ENCODE data around the gene FDX2.
A peak's percentile ranks its signal among the peaks of the same experiment; 100 is the strongest.

FDX2 gene

DNA sequence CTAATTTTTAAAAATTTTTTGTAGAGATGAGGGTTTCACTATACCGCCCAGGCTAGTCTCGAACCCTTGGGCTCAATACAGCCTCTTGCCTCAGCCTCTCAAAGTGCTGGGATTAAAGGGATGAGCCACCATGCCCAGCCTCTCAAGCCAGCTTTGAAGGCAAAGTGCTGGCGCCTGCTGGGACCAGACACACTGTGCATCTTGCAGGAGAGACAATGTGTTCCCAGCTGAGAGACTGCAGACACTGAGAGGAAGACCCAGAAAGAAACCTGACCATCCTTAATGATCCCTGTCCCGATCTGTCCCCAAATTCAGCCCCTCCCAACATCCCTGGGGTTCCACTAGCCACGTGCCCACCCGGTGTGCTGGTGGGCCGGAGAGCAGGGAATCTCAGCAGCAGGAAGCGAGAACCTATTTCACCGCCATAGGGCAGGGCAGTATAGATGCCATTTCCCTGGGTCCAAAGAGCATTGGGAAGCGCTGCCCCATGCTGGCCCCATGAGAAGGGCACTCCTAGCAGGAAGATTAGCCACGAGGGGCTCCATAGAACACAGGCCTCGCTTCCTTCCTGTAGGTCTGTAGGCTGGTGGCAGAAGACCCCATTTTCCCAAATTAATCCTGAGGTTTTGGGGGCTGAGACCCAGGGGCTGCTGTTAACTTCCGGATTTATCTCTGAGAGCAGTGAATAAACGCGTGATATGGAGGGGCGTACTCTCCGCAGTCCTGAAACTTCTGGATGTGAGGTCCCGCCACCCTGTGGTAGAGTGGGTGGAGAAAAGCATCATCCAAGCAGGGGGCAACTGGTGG, 16.5 kb upstream of the FDX2 start:
- Histone ChIP-seq H2AFZ (ENCODE audit: low read length, unreplicated experiment) (no peak overlapping the region), H3K27me3 (ENCODE audit: insufficient read depth, low read length) (no peaks in the 10 kb centered on the region), H3K27ac (ENCODE audit: low read depth, low read length) (peak overlapping the region; percentile 95), H3K79me2 (ENCODE audit: control insufficient read depth, insufficient read depth, low read length, unreplicated experiment) (peaks cover 26% of the 10 kb centered on the region), H3K36me3 (ENCODE audit: insufficient read depth, low read length) (no peaks in the 10 kb centered on the region), H3K4me1 (ENCODE audit: control insufficient read depth, insufficient read depth, low read length, unreplicated experiment) (no peaks in the 10 kb centered on the region), H3K4me3 (ENCODE audit: low read depth, low read length) (peak overlapping the region; percentile 91)

DNA sequence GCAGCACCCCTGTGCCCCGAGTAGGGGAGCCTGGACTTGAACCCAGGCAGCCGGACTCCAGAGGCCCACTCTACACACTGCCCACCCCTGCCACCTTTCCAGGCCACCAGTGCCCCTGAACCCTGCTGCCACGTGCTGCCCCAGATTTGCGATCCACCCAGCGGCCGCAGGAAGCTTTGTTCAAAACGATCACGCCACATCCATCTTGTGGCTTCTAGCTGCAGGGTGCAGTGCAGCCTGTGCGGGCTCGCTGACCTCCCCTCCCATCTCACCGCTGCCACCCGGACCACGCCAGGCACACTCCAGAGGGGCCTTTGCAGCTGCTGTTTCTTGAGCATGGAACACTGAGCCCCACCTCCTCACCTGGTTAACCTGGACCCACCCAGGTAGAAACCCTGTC, 13.7 kb upstream of the FDX2 start:
- H3K4me3 ChIP-seq (ENCODE audit: low read depth, low read length) = no peak overlapping the region
- no peaks in the 10 kb centered on the region for H3K36me3 ChIP-seq (ENCODE audit: insufficient read depth, low read length)
- H3K79me2 ChIP-seq (ENCODE audit: control insufficient read depth, insufficient read depth, low read length, unreplicated experiment) = peaks cover 26% of the 10 kb centered on the region
- H3K27ac ChIP-seq (ENCODE audit: low read depth, low read length) = no peak overlapping the region
- H3K27me3 ChIP-seq (ENCODE audit: insufficient read depth, low read length) = no peaks in the 10 kb centered on the region
- no peak overlapping the region for H2AFZ ChIP-seq (ENCODE audit: low read length, unreplicated experiment)
- no peaks in the 10 kb centered on the region for H3K4me1 ChIP-seq (ENCODE audit: control insufficient read depth, insufficient read depth, low read length, unreplicated experiment)

DNA sequence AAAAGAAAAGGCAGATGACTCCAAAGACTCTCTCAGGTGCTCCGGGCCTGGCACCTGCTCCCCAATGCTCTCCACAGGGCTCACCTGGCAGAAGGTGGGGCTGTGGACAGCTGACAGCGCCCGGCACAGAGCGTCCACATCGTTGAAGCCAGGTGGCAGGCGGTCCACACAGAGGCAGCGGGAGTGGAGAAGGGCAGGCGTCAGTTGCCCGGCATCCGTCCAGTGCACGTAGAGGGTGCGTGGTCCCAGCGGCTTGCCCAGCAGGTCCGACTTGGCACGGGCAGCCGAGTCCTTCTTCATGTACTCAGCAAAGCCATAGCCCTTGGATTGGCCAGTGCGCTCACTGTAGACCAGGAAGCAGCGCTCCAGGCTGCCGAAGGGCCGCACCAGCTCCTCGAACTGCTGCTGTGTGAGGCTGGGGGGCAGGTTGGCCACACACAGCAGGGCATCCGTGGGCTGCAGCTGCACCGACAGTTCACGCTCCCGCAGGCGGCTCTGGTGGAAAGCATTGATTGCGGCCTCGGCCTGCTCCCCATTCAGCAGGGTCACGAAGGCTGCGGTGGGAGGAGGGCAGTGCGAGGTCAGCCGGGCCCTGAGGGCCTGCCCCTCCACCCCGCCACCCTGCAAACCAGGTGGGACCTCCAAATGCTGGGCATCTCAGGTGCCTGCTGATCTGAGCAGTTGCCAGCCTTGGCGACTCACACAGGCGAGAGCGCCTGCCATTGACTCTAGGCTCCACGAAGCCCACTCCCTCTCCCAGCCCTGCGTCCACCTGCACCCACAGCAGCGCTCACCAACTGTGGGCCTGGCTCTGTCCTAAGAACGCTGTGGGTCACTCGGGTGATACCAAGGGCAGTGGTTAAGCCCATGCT, 13.0 kb upstream of the FDX2 start:
- no peak overlapping the region for H3K4me3 ChIP-seq (ENCODE audit: low read depth, low read length)
- no peaks in the 10 kb centered on the region for H3K4me1 ChIP-seq (ENCODE audit: control insufficient read depth, insufficient read depth, low read length, unreplicated experiment)
- no peaks in the 10 kb centered on the region for H3K27me3 ChIP-seq (ENCODE audit: insufficient read depth, low read length)
- no peaks in the 10 kb centered on the region for H3K36me3 ChIP-seq (ENCODE audit: insufficient read depth, low read length)
- no peak overlapping the region for H3K27ac ChIP-seq (ENCODE audit: low read depth, low read length)
- H3K79me2 ChIP-seq (ENCODE audit: control insufficient read depth, insufficient read depth, low read length, unreplicated experiment) = peaks cover 26% of the 10 kb centered on the region
- no peak overlapping the region for H2AFZ ChIP-seq (ENCODE audit: low read length, unreplicated experiment)

GRCh38 chr19:10327793-10328192, 12.0 kb upstream of the FDX2 start:
- H3K27me3 ChIP-seq (ENCODE audit: insufficient read depth, low read length) = no peaks in the 10 kb centered on the region
- H3K4me3 ChIP-seq (ENCODE audit: low read depth, low read length) = no peak overlapping the region
- H2AFZ ChIP-seq (ENCODE audit: low read length, unreplicated experiment) = no peak overlapping the region
- no peaks in the 10 kb centered on the region for H3K36me3 ChIP-seq (ENCODE audit: insufficient read depth, low read length)
- H3K79me2 ChIP-seq (ENCODE audit: control insufficient read depth, insufficient read depth, low read length, unreplicated experiment) = peaks cover 26% of the 10 kb centered on the region
- H3K4me1 ChIP-seq (ENCODE audit: control insufficient read depth, insufficient read depth, low read length, unreplicated experiment) = no peaks in the 10 kb centered on the region
- no peak overlapping the region for H3K27ac ChIP-seq (ENCODE audit: low read depth, low read length)

DNA sequence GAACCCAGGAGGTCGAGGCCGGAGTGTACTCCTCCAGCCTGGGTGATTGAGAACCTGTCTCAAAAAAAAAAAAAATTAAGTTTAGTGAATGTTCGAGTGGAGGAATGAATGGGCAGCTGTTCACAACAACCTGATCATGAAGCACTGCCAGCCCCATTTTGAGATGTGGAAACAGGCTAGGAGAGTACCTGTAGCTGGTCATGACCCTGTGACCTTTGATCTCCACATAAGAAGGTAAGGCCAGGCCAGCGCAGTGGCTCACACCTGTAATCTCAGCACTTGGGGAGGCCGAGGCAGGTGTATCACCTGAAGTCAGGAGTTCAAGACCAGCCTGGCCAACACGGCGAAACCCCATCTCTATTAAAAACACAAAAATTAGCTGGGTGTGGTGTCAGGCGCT, 9.9 kb upstream of the FDX2 start:
- Histone ChIP-seq H2AFZ (ENCODE audit: low read length, unreplicated experiment) (no peak overlapping the region), H3K27ac (ENCODE audit: low read depth, low read length) (no peak overlapping the region), H3K4me3 (ENCODE audit: low read depth, low read length) (no peak overlapping the region), H3K79me2 (ENCODE audit: control insufficient read depth, insufficient read depth, low read length, unreplicated experiment) (peaks cover 10% of the 10 kb centered on the region), H3K4me1 (ENCODE audit: control insufficient read depth, insufficient read depth, low read length, unreplicated experiment) (no peaks in the 10 kb centered on the region), H3K36me3 (ENCODE audit: insufficient read depth, low read length) (no peaks in the 10 kb centered on the region), H3K27me3 (ENCODE audit: insufficient read depth, low read length) (no peaks in the 10 kb centered on the region)

- Histone ChIP-seq H3K27me3 (ENCODE audit: insufficient read depth, low read length) (no peaks in the 10 kb centered on the region), H3K79me2 (ENCODE audit: control insufficient read depth, insufficient read depth, low read length, unreplicated experiment) (no peaks in the 10 kb centered on the region), H2AFZ (ENCODE audit: low read length, unreplicated experiment) (no peak overlapping the region), H3K36me3 (ENCODE audit: insufficient read depth, low read length) (no peaks in the 10 kb centered on the region), H3K4me1 (ENCODE audit: control insufficient read depth, insufficient read depth, low read length, unreplicated experiment) (no peaks in the 10 kb centered on the region), H3K4me3 (ENCODE audit: low read depth, low read length) (no peak overlapping the region), H3K27ac (ENCODE audit: low read depth, low read length) (no peak overlapping the region)
Measured at GRCh38 chr19:10321874-10322835, 6.3 kb upstream of the FDX2 start.

DNA sequence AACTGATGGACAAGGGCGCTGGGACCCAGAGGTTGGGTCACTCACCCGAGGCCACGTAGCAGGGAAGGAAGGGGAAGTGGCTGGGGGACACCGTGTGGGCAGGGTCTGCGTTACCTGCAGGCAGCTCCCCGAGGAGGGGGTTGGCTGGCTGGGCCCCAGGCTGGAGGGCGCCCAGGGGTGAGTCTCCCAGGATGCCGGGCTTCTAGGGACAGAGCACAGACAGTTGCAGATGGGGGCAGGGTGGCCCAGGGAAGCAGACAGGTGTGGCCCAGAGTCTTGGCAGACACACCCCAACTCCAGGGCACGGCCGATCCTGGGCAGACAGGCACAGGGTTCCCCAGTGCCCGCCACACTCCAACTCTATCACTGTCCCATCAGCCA, 5.6 kb upstream of the FDX2 start:
- no peaks in the 10 kb centered on the region for H3K36me3 ChIP-seq (ENCODE audit: insufficient read depth, low read length)
- no peak overlapping the region for H3K4me3 ChIP-seq (ENCODE audit: low read depth, low read length)
- H2AFZ ChIP-seq (ENCODE audit: low read length, unreplicated experiment) = no peak overlapping the region
- H3K79me2 ChIP-seq (ENCODE audit: control insufficient read depth, insufficient read depth, low read length, unreplicated experiment) = no peaks in the 10 kb centered on the region
- no peaks in the 10 kb centered on the region for H3K27me3 ChIP-seq (ENCODE audit: insufficient read depth, low read length)
- H3K27ac ChIP-seq (ENCODE audit: low read depth, low read length) = no peak overlapping the region
- no peaks in the 10 kb centered on the region for H3K4me1 ChIP-seq (ENCODE audit: control insufficient read depth, insufficient read depth, low read length, unreplicated experiment)

DNA sequence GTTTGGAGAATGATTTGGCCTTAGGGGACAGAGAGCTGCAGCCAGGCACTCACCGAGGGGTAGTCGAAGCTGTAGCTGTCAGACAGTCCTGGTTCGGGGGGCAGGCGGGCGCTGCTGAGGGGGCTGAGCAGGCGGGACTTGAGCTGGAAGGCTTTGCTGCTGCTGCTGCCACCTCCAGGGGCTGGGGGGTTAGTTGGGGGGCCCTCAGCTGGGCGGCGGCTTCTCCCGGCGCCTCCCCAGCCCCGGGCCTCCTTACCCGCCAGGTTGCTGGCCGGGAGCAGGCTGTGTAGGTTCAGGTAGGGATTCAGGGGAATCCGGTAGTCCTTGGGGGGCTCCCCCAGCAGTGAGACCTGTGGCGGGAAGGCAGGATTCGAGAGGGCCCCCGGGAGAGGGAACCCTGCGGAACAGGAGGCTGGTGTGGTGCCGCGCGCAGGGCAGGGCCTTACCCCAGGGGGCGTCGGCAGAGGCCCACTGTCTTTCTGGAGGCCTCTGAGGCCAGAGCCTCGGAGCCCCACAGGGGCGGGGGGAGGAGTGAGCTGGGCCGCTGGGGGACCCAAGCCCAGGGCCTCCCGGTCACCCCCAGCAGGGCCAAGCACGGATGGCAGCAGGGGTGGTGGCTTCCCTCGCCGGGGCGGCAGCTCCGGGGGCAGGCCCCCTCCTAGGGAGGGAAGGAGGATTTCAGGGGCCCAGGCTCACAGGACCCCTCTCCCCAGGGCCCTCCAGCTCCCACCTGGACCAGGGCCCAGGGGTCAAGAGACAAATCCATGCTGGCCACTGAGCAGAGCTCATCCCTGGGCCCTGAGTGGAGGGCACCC, 5.0 kb upstream of the FDX2 start:
- no peaks in the 10 kb centered on the region for H3K4me1 ChIP-seq (ENCODE audit: control insufficient read depth, insufficient read depth, low read length, unreplicated experiment)
- H3K79me2 ChIP-seq (ENCODE audit: control insufficient read depth, insufficient read depth, low read length, unreplicated experiment) = no peaks in the 10 kb centered on the region
- no peaks in the 10 kb centered on the region for H3K27me3 ChIP-seq (ENCODE audit: insufficient read depth, low read length)
- no peaks in the 10 kb centered on the region for H3K36me3 ChIP-seq (ENCODE audit: insufficient read depth, low read length)
- H3K27ac ChIP-seq (ENCODE audit: low read depth, low read length) = no peak overlapping the region
- no peak overlapping the region for H3K4me3 ChIP-seq (ENCODE audit: low read depth, low read length)
- H2AFZ ChIP-seq (ENCODE audit: low read length, unreplicated experiment) = no peak overlapping the region

DNA sequence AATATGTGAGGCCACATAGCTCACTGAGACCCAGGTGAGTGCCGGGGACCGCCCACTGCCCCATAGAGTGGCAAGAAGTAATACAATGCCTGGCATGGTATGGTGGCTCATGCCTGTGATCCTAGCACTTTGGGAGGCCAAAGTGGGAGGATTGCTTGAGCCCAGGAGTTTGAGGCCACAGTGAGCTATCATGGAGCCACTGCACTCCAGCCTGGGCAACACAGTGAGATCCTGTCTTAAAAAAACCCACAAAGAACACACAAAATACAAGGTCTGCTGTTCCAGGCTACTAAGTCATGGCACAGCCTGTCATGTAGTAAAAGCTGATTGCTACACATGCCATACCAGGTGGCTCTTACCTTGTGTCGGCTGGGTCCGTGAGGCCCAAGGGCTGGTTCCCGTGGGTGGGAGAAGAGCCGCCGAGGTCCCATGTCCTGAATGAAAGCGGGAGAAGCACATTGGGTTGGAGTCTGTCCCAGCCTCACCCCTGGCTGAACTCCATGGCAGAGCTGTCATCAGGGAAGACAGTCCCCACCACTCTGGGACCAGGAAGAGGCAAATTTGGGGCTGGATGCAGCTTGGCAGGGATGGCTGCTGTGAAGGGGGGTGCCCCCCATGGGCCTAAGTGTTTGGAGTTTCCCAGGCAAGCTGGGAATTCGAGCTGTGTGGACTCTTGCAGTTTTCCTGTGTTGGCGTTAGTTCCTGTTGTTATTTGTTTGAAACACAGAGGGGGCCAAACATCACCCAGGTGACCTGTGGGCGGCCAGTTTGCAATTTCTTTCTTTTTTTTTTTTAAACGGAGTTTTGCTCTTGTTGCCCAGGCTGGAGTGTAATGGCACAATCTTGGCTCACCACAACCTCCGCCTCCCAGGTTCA, 3.2 kb upstream of the FDX2 start:
- Histone ChIP-seq H3K4me1 (ENCODE audit: control insufficient read depth, insufficient read depth, low read length, unreplicated experiment) (no peaks in the 10 kb centered on the region), H3K4me3 (ENCODE audit: low read depth, low read length) (no peak overlapping the region), H3K27me3 (ENCODE audit: insufficient read depth, low read length) (no peaks in the 10 kb centered on the region), H3K36me3 (ENCODE audit: insufficient read depth, low read length) (no peaks in the 10 kb centered on the region), H3K79me2 (ENCODE audit: control insufficient read depth, insufficient read depth, low read length, unreplicated experiment) (peaks cover 6% of the 10 kb centered on the region), H3K27ac (ENCODE audit: low read depth, low read length) (no peak overlapping the region), H2AFZ (ENCODE audit: low read length, unreplicated experiment) (no peak overlapping the region)

Data from ACC112 (cell line).